Measurements from ENCODE around the gene SPOCK2. TPM values are rescaled to one million over a fixed set of nuclear protein-coding genes. Genes with fewer than 3 reads are reported as not detected.

Gene SPOCK2
- polyA plus RNA-seq, 3 donors: 0.20 to 1.6 (median 0.45) TPM

- H4K20me1 ChIP-seq (ENCODE audit: insufficient read depth, low read length): no peaks in the 10 kb centered on the region
- peaks cover 0 to 6% (median 0%) of the 10 kb centered on the region in 7 donors for H3K9me3 Mint-ChIP-seq
Observed at GRCh38 chr10:72015841-72016240, 72.5 kb downstream of the SPOCK2 start.

GRCh38 chr10:72014785-72015480 lies 73.4 kb downstream of the SPOCK2 start:
- no peak overlapping the region for H3K27ac Mint-ChIP-seq
- Histone ChIP-seq H3K4me3 (replicated peaks in 1 of 3; ENCODE audit: low read depth in 2 of 3, low read length in 3 of 3) (no peak overlapping the region), H3K36me3 (replicated peaks in 1 of 2; ENCODE audit: control insufficient read depth in 1 of 2, insufficient read depth in 2 of 2, low read length in 2 of 2) (no peaks in the 10 kb centered on the region), H3K4me2 (replicated peaks; ENCODE audit: extremely low read depth, low read length, poor library complexity, severe bottlenecking) (no peak overlapping the region), H3K79me2 (ENCODE audit: insufficient read depth, low read length) (no peaks in the 10 kb centered on the region), H3K27ac (ENCODE audit: low read depth in 1 of 2, low read length in 2 of 2) (no peak overlapping the region), H3K4me1 (ENCODE audit: control insufficient read depth in 1 of 2, insufficient read depth in 2 of 2, low read length in 2 of 2) (no peaks in the 10 kb centered on the region), H3K9ac (ENCODE audit: insufficient read depth, low read length, poor library complexity, severe bottlenecking) (no peak overlapping the region), H3K27me3 (ENCODE audit: control insufficient read depth in 2 of 2, insufficient read depth in 2 of 2, low read length in 2 of 2) (no peaks in the 10 kb centered on the region), H4K20me1 (ENCODE audit: insufficient read depth, low read length) (no peaks in the 10 kb centered on the region), H3K9me3 (replicated peaks in 1 of 2; ENCODE audit: control insufficient read depth in 1 of 2, insufficient read depth in 1 of 2, low read length in 2 of 2) (no peaks in the 10 kb centered on the region), H2AFZ (ENCODE audit: insufficient read depth, low read depth, low read length, poor library complexity, severe bottlenecking) (no peak overlapping the region)
- H3K4me3 Mint-ChIP-seq: no peak overlapping the region
- peaks cover 3% of the 10 kb centered on the region for H3K4me1 Mint-ChIP-seq
- peaks cover 0 to 3% (median 0%) of the 10 kb centered on the region in 7 donors for H3K9me3 Mint-ChIP-seq
- 92% methylated on average over 8 of the region's 10 CpGs for WGBS (ENCODE audit: insufficient coverage)
- no peaks in the 10 kb centered on the region for H3K36me3 Mint-ChIP-seq
- TF ChIP-seq, protein P1, sequence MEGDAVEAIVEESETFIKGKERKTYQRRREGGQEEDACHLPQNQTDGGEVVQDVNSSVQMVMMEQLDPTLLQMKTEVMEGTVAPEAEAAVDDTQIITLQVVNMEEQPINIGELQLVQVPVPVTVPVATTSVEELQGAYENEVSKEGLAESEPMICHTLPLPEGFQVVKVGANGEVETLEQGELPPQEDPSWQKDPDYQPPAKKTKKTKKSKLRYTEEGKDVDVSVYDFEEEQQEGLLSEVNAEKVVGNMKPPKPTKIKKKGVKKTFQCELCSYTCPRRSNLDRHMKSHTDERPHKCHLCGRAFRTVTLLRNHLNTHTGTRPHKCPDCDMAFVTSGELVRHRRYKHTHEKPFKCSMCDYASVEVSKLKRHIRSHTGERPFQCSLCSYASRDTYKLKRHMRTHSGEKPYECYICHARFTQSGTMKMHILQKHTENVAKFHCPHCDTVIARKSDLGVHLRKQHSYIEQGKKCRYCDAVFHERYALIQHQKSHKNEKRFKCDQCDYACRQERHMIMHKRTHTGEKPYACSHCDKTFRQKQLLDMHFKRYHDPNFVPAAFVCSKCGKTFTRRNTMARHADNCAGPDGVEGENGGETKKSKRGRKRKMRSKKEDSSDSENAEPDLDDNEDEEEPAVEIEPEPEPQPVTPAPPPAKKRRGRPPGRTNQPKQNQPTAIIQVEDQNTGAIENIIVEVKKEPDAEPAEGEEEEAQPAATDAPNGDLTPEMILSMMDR (IDR thresholded peaks at IDR 0.05): no peak
- peaks cover 3 to 7% (median 4%) of the 10 kb centered on the region in 3 donors for H3K27me3 Mint-ChIP-seq (ENCODE audit: low read depth in 3 of 3)
- intact Hi-C loops (cut with micrococcal nuclease): no loop called here
- DNase-seq: no peak

More at GRCh38 chr10:72015841-72016240, 72.5 kb downstream of the SPOCK2 start:
- Histone ChIP-seq H3K9ac (ENCODE audit: insufficient read depth, low read length, poor library complexity, severe bottlenecking) (no peak overlapping the region), H3K4me3 (replicated peaks in 1 of 3; ENCODE audit: low read depth in 2 of 3, low read length in 3 of 3) (no peak overlapping the region), H3K4me1 (ENCODE audit: control insufficient read depth in 1 of 2, insufficient read depth in 2 of 2, low read length in 2 of 2) (no peaks in the 10 kb centered on the region), H2AFZ (ENCODE audit: insufficient read depth, low read depth, low read length, poor library complexity, severe bottlenecking) (no peak overlapping the region), H3K9me3 (replicated peaks in 1 of 2; ENCODE audit: control insufficient read depth in 1 of 2, insufficient read depth in 1 of 2, low read length in 2 of 2) (peaks cover 0 to under 1% of the 10 kb centered on the region in 2 donors), H3K4me2 (replicated peaks; ENCODE audit: extremely low read depth, low read length, poor library complexity, severe bottlenecking) (no peak overlapping the region), H3K27ac (ENCODE audit: low read depth in 1 of 2, low read length in 2 of 2) (no peak overlapping the region), H3K27me3 (ENCODE audit: control insufficient read depth in 2 of 2, insufficient read depth in 2 of 2, low read length in 2 of 2) (no peaks in the 10 kb centered on the region), H3K36me3 (replicated peaks in 1 of 2; ENCODE audit: control insufficient read depth in 1 of 2, insufficient read depth in 2 of 2, low read length in 2 of 2) (no peaks in the 10 kb centered on the region), H3K79me2 (ENCODE audit: insufficient read depth, low read length) (no peaks in the 10 kb centered on the region)
- no peak overlapping the region for H3K27ac Mint-ChIP-seq
- 79% methylated on average over 5 of the region's 8 CpGs for WGBS (ENCODE audit: insufficient coverage)
- no peaks in the 10 kb centered on the region for H3K36me3 Mint-ChIP-seq
- DNase-seq: no peak
- intact Hi-C loops (cut with micrococcal nuclease): no loop called here
- TF ChIP-seq, protein P1 (IDR thresholded peaks at IDR 0.05): no peak
- no peak overlapping the region for H3K4me3 Mint-ChIP-seq
- H3K4me1 Mint-ChIP-seq: peaks cover 3% of the 10 kb centered on the region
- peaks cover 3 to 7% (median 4%) of the 10 kb centered on the region in 3 donors for H3K27me3 Mint-ChIP-seq (ENCODE audit: low read depth in 3 of 3)
